ENCODE measurements around the gene ARHGDIG.
A peak's percentile ranks its signal among the peaks of the same experiment; 100 is the strongest.

ARHGDIG gene

GRCh38 chr16:303760-304505, 23.5 kb downstream of the ARHGDIG start:
- no peak for DNase-seq

DNA sequence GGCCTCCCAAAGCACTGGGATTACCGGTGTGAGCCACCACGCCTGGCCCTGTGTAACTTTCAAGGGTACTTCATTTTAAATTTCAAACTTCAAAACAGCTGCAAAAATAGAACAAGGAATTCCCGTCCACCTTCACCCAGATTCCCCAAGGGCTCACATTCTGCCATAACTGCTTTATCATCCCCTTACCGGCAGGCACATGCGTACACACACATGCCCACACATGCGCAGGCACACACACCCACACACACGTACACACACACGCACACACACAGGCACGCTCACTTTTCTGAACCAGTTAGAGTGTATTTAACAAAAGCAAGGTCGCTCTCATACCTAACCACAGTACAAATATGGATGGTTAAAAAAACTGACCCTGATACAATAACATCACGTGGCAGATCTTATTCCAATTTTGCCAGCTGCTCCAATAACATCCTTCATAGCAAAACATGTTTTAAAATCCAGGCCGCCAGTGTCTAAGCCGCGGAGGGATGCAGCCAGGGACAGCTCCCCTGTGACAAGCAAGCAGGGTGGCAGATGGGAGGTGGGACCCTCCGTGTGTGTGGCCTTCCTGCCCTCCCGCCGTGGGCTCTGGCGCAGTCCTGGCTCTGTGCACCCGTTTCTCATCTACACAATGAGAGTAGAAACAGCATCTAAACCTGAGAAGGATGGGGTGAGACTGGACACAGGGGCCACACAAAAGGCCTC, 25.7 kb downstream of the ARHGDIG start:
- no peaks in the 10 kb centered on the region for H3K9me3 Mint-ChIP-seq
- no peak overlapping the region for H3K4me3 Mint-ChIP-seq
- H3K27ac Mint-ChIP-seq: peak overlapping the region; percentile 75
- DNase-seq: no peak
- H3K27me3 Mint-ChIP-seq (ENCODE audit: low read depth, poor library complexity): no peaks in the 10 kb centered on the region
- peaks cover 35% of the 10 kb centered on the region for H3K36me3 Mint-ChIP-seq (ENCODE audit: low read depth)
- H3K4me1 Mint-ChIP-seq: peaks cover 16% of the 10 kb centered on the region
- TF ChIP-seq CTCF (IDR thresholded peaks at IDR 0.05): no peak

More at GRCh38 chr16:303760-304505, 23.5 kb downstream of the ARHGDIG start:
- no peak overlapping the region for H3K27ac Mint-ChIP-seq
- no peaks in the 10 kb centered on the region for H3K27me3 Mint-ChIP-seq (ENCODE audit: low read depth, poor library complexity)
- H3K4me3 Mint-ChIP-seq: no peak overlapping the region
- TF ChIP-seq CTCF (IDR thresholded peaks at IDR 0.05): no peak
- H3K36me3 Mint-ChIP-seq (ENCODE audit: low read depth): peaks cover 25% of the 10 kb centered on the region
- no peaks in the 10 kb centered on the region for H3K9me3 Mint-ChIP-seq
- peaks cover 16% of the 10 kb centered on the region for H3K4me1 Mint-ChIP-seq

- DNase-seq: no peak
- Mint-ChIP-seq H3K36me3 (ENCODE audit: low read depth) (peaks cover 44% of the 10 kb centered on the region), H3K4me1 (peaks cover 16% of the 10 kb centered on the region), H3K27ac (peak overlapping the region; percentile 91), H3K27me3 (ENCODE audit: low read depth, poor library complexity) (no peaks in the 10 kb centered on the region), H3K9me3 (no peaks in the 10 kb centered on the region), H3K4me3 (no peak overlapping the region)
- no peak for TF ChIP-seq CTCF (IDR thresholded peaks at IDR 0.05)
Observed at GRCh38 chr16:306911-307370, 26.6 kb downstream of the ARHGDIG start.

DNA sequence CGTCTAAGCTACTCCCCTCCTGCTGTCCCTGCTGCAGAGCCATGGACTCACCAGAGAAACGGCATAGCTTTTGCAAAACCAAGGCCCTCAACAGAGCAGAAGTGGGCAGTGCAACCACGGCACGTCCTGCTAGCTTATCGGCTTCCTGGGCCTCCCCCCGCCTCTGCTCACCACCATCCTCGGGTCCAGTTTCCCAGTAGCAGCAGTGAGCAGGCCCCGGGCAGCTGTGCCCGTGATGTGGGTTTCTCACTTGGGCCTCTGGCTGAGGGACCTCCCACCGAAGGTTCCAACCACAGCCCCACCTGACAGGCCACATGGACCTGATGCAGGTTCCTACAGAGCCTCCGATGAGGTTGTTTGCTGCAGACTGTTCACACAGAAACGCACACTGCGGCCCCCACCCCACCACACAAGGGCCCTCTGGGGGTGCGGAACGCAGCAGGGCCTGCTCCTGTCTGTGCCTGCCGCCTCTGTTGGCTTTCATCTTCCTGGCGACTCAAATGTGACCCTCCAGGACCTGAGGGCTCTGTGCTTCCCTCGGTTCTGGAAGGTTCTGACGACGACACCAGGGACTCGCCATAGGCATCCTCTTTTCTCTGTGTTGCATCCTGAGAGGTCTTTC, 27.4 kb downstream of the ARHGDIG start:
- H3K4me3 Mint-ChIP-seq: no peak overlapping the region
- TF ChIP-seq CTCF (IDR thresholded peaks at IDR 0.05): no peak
- no peak for DNase-seq

GRCh38 chr16:309476-309875, 29.1 kb downstream of the ARHGDIG start:
- TF ChIP-seq CTCF (IDR thresholded peaks at IDR 0.05): no peak
- Mint-ChIP-seq H3K9me3 (no peaks in the 10 kb centered on the region), H3K4me1 (peaks cover 16% of the 10 kb centered on the region), H3K4me3 (no peak overlapping the region), H3K27ac (no peak overlapping the region), H3K27me3 (ENCODE audit: low read depth, poor library complexity) (no peaks in the 10 kb centered on the region), H3K36me3 (ENCODE audit: low read depth) (peaks cover 47% of the 10 kb centered on the region)
- no peak for DNase-seq

More for the DNA sequence above, 27.4 kb downstream of the ARHGDIG start:
- Mint-ChIP-seq H3K36me3 (ENCODE audit: low read depth) (peaks cover 50% of the 10 kb centered on the region), H3K4me1 (peaks cover 16% of the 10 kb centered on the region), H3K9me3 (no peaks in the 10 kb centered on the region), H3K27me3 (ENCODE audit: low read depth, poor library complexity) (no peaks in the 10 kb centered on the region), H3K27ac (no peak overlapping the region)

Data from nephron progenitor cell (in vitro differentiated cells).